Progenitor cell of endocrine pancreas (in vitro differentiated cells): Measurements from ENCODE around the gene CD300LD. TPM values are rescaled to one million over a fixed set of nuclear protein-coding genes. Genes with fewer than 3 reads are reported as not detected.
"Not testable (repeated sequence)": the region's sequence is repeated elsewhere in the genome, so short reads cannot be mapped to it uniquely, and the experiment has no call there.

Experiments
- DNase-seq: peaks from one replicate; pipeline ENCODE4 v3.0.0; 2021; ENCODE audit warnings: low spot score; ENCODE audit not compliant: unreplicated experiment
- H3K27ac Mint-ChIP-seq: 2 replicates; pipeline ENCODE4 v1.8.0; 2021; ENCODE audit warnings: mild to moderate bottlenecking, moderate library complexity, mixed read lengths
- H3K27me3 Mint-ChIP-seq: 2 replicates; pipeline ENCODE4 v1.8.0; 2021; ENCODE audit warnings: mixed read lengths
- H3K36me3 Mint-ChIP-seq: 2 replicates; pipeline ENCODE4 v1.8.0; 2022; ENCODE audit warnings: mixed read lengths; ENCODE audit not compliant: insufficient read depth
- H3K4me1 Mint-ChIP-seq: 2 replicates; pipeline ENCODE4 v1.8.0; 2021; ENCODE audit warnings: low read depth, mixed read lengths
- H3K4me3 Mint-ChIP-seq: 2 replicates; pipeline ENCODE4 v1.8.0; 2021; ENCODE audit warnings: low read depth, mild to moderate bottlenecking, moderate library complexity, mixed read lengths
- H3K9me3 Mint-ChIP-seq: 2 replicates; pipeline ENCODE4 v1.8.0; 2021; ENCODE audit warnings: low read depth, mixed read lengths
- CTCF ChIP-seq: fragments of 200-600 bp; sonication (generic); IDR thresholded peaks from one replicate; pipeline ENCODE4 v1.5.0; 2021; ENCODE audit warnings: antibody characterized with exemption, mild to moderate bottlenecking; ENCODE audit not compliant: unreplicated experiment
- total RNA-seq: library from RNA; stranded (reverse); gene quantifications from 2 replicates; pipeline ENCODE4 v1.2.1, GENCODE V29; 2021

The CD300LD gene
- total RNA-seq, 1 donor from 2014 or later, result not detected

GRCh38 chr17:74635418-74635817 lies 43.3 kb upstream of the CD300LD start:
- TF ChIP-seq CTCF, result no peak
- H3K27ac Mint-ChIP-seq, result no peak overlapping the region

GRCh38 chr17:74633326-74633725 lies 41.2 kb upstream of the CD300LD start:
- no peak overlapping the region for H3K27ac Mint-ChIP-seq
- peaks cover 20% of the 10 kb centered on the region for H3K27me3 Mint-ChIP-seq
- no peaks in the 10 kb centered on the region for H3K9me3 Mint-ChIP-seq
- H3K36me3 Mint-ChIP-seq, result no peaks in the 10 kb centered on the region
- DNase-seq, result no peak
- H3K4me1 Mint-ChIP-seq, result peaks cover 7% of the 10 kb centered on the region
- no peak for TF ChIP-seq CTCF
- no peak overlapping the region for H3K4me3 Mint-ChIP-seq

More at GRCh38 chr17:74635418-74635817, 43.3 kb upstream of the CD300LD start:
- no peaks in the 10 kb centered on the region for H3K9me3 Mint-ChIP-seq
- peaks cover 18% of the 10 kb centered on the region for H3K27me3 Mint-ChIP-seq
- no peak overlapping the region for H3K4me3 Mint-ChIP-seq
- H3K4me1 Mint-ChIP-seq, result peaks cover 7% of the 10 kb centered on the region
- H3K36me3 Mint-ChIP-seq, result no peaks in the 10 kb centered on the region
- no peak for DNase-seq

GRCh38 chr17:74632617-74633016 lies 40.5 kb upstream of the CD300LD start:
- no peaks in the 10 kb centered on the region for H3K36me3 Mint-ChIP-seq
- no peak overlapping the region for H3K4me3 Mint-ChIP-seq
- peaks cover 20% of the 10 kb centered on the region for H3K27me3 Mint-ChIP-seq
- H3K27ac Mint-ChIP-seq, result peak overlapping the region; percentile 3
- TF ChIP-seq CTCF, result no peak
- H3K9me3 Mint-ChIP-seq, result no peaks in the 10 kb centered on the region
- peaks cover 7% of the 10 kb centered on the region for H3K4me1 Mint-ChIP-seq
- no peak for DNase-seq

GRCh38 chr17:74631468-74632450 lies 39.7 kb upstream of the CD300LD start:
- Mint-ChIP-seq H3K9me3 (no peaks in the 10 kb centered on the region), H3K4me1 (peaks cover 7% of the 10 kb centered on the region), H3K4me3 (no peak overlapping the region), H3K36me3 (no peaks in the 10 kb centered on the region), H3K27ac (no peak overlapping the region), H3K27me3 (peaks cover 20% of the 10 kb centered on the region)
- TF ChIP-seq CTCF, result no peak
- DNase-seq, result no peak

- H3K4me1 Mint-ChIP-seq, H3K36me3 Mint-ChIP-seq, H3K27ac Mint-ChIP-seq, H3K4me3 Mint-ChIP-seq, H3K9me3 Mint-ChIP-seq, DNase-seq: not testable (repeated sequence)
- H3K27me3 Mint-ChIP-seq, result peaks cover 17% of the 10 kb centered on the region
Observed at GRCh38 chr17:74630251-74630650, 38.2 kb upstream of the CD300LD start.
